Activated CD4-positive, alpha-beta T cell treated with anti-CD3 and anti-CD28 coated beads, Interleukin-2, amount 10 ng/mL, durations not matched to agents 7 days and 5 days (primary cell): Measurements from ENCODE around the gene GPATCH3. TPM values are rescaled to one million over a fixed set of nuclear protein-coding genes. Genes with fewer than 3 reads are reported as not detected.

ENCODE experiments used
- CTCF ChIA-PET: fragments of 350-600 bp; sonication (Branson Sonifier 250); formaldehyde crosslinking; loops from one replicate; lab custom pipeline; 2021; ENCODE audit warnings: antibody characterized with exemption; lab: Charles Lee
- POLR2A ChIA-PET: fragments of 350-600 bp; sonication (Branson Sonifier 250); formaldehyde crosslinking; loops from one replicate; lab custom pipeline; 2021; ENCODE audit warnings: antibody characterized with exemption; lab: Charles Lee
- DNase-seq: peaks from one replicate; pipeline ENCODE4 v3.0.0-alpha.2; 2020
- H3K27ac Mint-ChIP-seq: one replicate; pipeline ENCODE4 v1.8.0; 2021; ENCODE audit warnings: mild to moderate bottlenecking, moderate library complexity, mixed read lengths
- H3K27me3 Mint-ChIP-seq: one replicate; pipeline ENCODE4 v1.8.0; 2021; ENCODE audit warnings: mixed read lengths
- H3K36me3 Mint-ChIP-seq: one replicate; pipeline ENCODE4 v1.8.0; 2021; ENCODE audit warnings: low read depth, mixed read lengths
- H3K4me1 Mint-ChIP-seq: one replicate; pipeline ENCODE4 v1.8.0; 2021; ENCODE audit warnings: mixed read lengths
- H3K4me3 Mint-ChIP-seq: one replicate; pipeline ENCODE4 v1.8.0; 2021; ENCODE audit warnings: mild to moderate bottlenecking, moderate library complexity, mixed read lengths
- H3K9me3 Mint-ChIP-seq: one replicate; pipeline ENCODE4 v1.8.0; 2021; ENCODE audit warnings: mixed read lengths
- total RNA-seq, 2 experiments: library from RNA; stranded (reverse); gene quantifications; one replicate each; pipeline ENCODE4 v1.2.3, GENCODE V29; 2021

GPATCH3 gene
- total RNA-seq, 2 experiments from 2014 or later: 14.0 to 14.8 TPM

DNA sequence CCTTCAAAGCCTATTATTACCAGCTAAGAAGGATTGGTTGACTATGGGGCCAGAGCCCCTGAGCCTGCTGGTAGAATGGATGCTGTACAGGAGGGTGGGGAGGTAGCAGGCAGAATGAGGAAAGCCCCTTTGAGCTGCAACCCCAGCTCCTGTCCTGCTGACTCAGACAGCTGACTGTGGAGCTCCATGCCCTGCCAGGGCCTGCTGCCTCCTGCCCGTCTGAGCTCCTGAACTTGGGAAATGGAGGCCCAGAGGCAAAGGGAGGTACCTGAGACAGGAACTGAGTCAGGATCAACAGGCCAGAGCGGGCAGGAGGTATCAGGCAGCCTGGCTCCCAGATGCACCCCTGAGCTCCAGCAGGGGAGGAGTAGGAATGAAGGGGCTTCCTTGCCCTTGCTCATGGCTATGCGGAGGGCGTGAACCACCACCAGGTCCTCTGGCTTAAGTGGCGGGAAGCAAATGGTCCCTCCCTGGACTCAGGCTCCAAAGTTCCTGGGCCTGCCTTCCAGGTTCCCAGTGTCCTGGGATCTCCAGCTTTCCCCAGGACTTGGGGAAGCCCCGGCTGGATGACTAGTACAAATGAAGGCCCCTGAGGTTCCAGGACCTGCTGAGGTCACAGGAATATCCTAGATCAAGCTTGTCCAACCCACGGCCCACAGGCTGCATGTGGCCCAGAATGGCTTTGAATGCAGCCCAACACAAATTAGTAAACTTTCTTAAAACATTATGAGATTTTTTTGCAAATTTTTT, 41.2 kb downstream of the GPATCH3 start:
- ChIA-PET POLR2A (interaction anchor here (0.8 kb wide), 1 partner anchor 10 kb away, joined by 3 read pairs; no protein-coding TSS in a partner anchor), CTCF (interaction anchor here (0.5 to 1.6 kb wide), 12 partner anchors 9 to 290 kb away, joined by 3 to 10 read pairs (median 4); no protein-coding TSS in a partner anchor)

GRCh38 chr1:26858160-26858559, 42.1 kb downstream of the GPATCH3 start:
- Mint-ChIP-seq H3K27ac (no peak overlapping the region), H3K4me1 (peaks cover 16% of the 10 kb centered on the region), H3K36me3 (peaks cover 9% of the 10 kb centered on the region), H3K27me3 (no peaks in the 10 kb centered on the region), H3K4me3 (no peak overlapping the region), H3K9me3 (no peaks in the 10 kb centered on the region)
- no peak for DNase-seq
- CTCF ChIA-PET: interaction anchor here (0.5 to 1.6 kb wide), 10 partner anchors 13 to 276 kb away, joined by 3 to 10 read pairs (median 3); no protein-coding TSS in a partner anchor
- POLR2A ChIA-PET: interaction anchor here (0.8 kb wide), 1 partner anchor 9 kb away, joined by 3 read pairs; no protein-coding TSS in a partner anchor

More for the DNA sequence above, 41.2 kb downstream of the GPATCH3 start:
- no peaks in the 10 kb centered on the region for H3K9me3 Mint-ChIP-seq
- no peaks in the 10 kb centered on the region for H3K27me3 Mint-ChIP-seq
- DNase-seq: no peak
- H3K4me3 Mint-ChIP-seq: no peak overlapping the region
- H3K27ac Mint-ChIP-seq: no peak overlapping the region
- H3K4me1 Mint-ChIP-seq: peaks cover 23% of the 10 kb centered on the region
- peaks cover 4% of the 10 kb centered on the region for H3K36me3 Mint-ChIP-seq

- POLR2A ChIA-PET: no interaction called here
- CTCF ChIA-PET: interaction anchor here (1.2 to 1.5 kb wide), 6 partner anchors 18 to 67 kb away, joined by 3 to 7 read pairs (median 4); partner anchors contain the start of gene GPATCH3
Observed at GRCh38 chr1:26857473-26858060, 42.7 kb downstream of the GPATCH3 start.

DNA sequence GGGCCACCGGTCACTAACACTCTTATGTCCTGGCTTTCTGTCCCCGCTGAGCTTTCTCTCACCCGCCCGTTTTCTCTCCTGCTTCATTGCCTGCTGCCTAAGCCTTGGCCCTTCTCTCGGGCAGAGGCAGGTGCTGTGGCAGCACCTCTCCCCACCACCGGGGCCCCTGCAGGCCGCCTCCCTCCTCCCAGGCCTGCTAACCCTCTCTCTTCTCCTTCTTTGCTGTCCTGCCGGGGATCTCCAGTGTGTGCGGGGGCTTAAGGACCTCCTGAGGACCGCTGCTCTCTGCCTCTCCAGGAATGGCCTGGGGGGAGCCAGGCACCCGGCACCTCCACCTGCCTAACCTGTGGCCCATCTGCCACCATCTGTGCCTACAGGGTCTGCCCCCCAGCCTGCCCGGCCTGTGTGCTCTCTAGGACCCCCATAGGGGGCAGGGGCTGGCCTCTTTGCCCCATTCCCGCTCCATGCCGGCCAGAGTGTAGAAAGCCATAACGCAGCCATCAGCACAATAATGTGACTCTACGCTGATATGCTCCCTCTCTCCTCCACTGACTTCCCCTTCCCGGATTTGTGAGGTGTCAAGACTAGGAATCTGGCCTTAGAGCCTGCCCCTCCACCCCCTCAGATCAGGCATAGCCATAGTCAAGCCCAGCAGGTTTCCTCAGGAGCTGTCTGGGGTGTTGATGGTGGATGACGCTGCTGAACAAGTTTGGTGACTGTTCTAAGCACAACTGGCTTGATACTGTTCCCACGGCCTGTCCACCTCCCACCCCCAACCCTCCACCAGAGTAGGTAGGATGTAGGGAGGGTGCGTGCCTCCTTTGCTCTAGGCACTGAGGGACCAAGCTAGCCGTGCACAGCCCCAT, 43.4 kb downstream of the GPATCH3 start:
- POLR2A ChIA-PET: interaction anchor here (1.6 kb wide), 1 partner anchor 8 kb away, joined by 5 read pairs; no protein-coding TSS in a partner anchor
- peaks cover 23% of the 10 kb centered on the region for H3K36me3 Mint-ChIP-seq
- no peak for DNase-seq
- no peaks in the 10 kb centered on the region for H3K9me3 Mint-ChIP-seq
- no peak overlapping the region for H3K4me3 Mint-ChIP-seq
- no peaks in the 10 kb centered on the region for H3K27me3 Mint-ChIP-seq
- CTCF ChIA-PET: interaction anchor here (1.2 to 1.7 kb wide), 6 partner anchors 8 to 43 kb away, joined by 3 to 7 read pairs (median 4); partner anchors contain the start of gene GPATCH3
- H3K4me1 Mint-ChIP-seq: peaks cover 3% of the 10 kb centered on the region
- no peak overlapping the region for H3K27ac Mint-ChIP-seq

More at GRCh38 chr1:26857473-26858060, 42.7 kb downstream of the GPATCH3 start:
- no peak overlapping the region for H3K27ac Mint-ChIP-seq
- H3K9me3 Mint-ChIP-seq: no peaks in the 10 kb centered on the region
- H3K4me1 Mint-ChIP-seq: peaks cover 10% of the 10 kb centered on the region
- no peak for DNase-seq
- peaks cover 15% of the 10 kb centered on the region for H3K36me3 Mint-ChIP-seq
- no peaks in the 10 kb centered on the region for H3K27me3 Mint-ChIP-seq
- H3K4me3 Mint-ChIP-seq: no peak overlapping the region

DNA sequence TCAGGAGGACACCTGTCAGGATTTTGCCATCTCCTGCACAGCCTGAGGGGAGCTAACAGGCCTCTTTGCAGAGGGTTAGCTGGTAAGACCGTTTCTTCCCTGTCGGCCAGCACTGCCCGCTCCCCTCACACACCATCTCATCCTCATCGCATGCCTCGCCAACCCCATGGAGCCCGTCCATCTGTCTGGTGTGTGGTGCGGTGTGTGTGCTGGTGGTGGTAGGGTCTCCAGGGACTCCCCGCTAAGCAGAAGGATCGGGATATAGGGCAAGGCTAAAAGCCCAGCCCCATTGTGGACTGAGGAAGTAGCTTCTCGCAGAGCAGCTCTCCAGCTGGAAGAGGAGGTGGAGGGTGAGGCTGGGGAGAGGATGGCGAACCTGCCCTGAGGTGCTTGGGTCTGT, 44.1 kb downstream of the GPATCH3 start:
- Mint-ChIP-seq H3K4me3 (no peak overlapping the region), H3K4me1 (no peaks in the 10 kb centered on the region), H3K27ac (no peak overlapping the region), H3K27me3 (no peaks in the 10 kb centered on the region), H3K9me3 (no peaks in the 10 kb centered on the region), H3K36me3 (peaks cover 29% of the 10 kb centered on the region)
- no peak for DNase-seq
- POLR2A ChIA-PET: interaction anchor here (1.6 kb wide), 1 partner anchor 9 kb away, joined by 5 read pairs; no protein-coding TSS in a partner anchor
- CTCF ChIA-PET: interaction anchor here (0.6 to 1.8 kb wide), 6 partner anchors 9 to 44 kb away, joined by 3 to 4 read pairs (median 4); partner anchors contain the start of genes GPATCH3 and ZDHHC18

- no peak overlapping the region for H3K27ac Mint-ChIP-seq
- DNase-seq: no peak
- H3K27me3 Mint-ChIP-seq: no peaks in the 10 kb centered on the region
- H3K9me3 Mint-ChIP-seq: no peaks in the 10 kb centered on the region
- H3K36me3 Mint-ChIP-seq: peaks cover 29% of the 10 kb centered on the region
- ChIA-PET POLR2A (interaction anchor here (1.6 kb wide), 1 partner anchor 9 kb away, joined by 5 read pairs; no protein-coding TSS in a partner anchor), CTCF (interaction anchor here (0.6 to 1.8 kb wide), 8 partner anchors 9 to 32 kb away, joined by 3 to 6 read pairs (median 4); partner anchors contain the start of gene ZDHHC18)
- no peak overlapping the region for H3K4me3 Mint-ChIP-seq
- no peaks in the 10 kb centered on the region for H3K4me1 Mint-ChIP-seq
Observed at GRCh38 chr1:26855636-26856035, 44.6 kb downstream of the GPATCH3 start.

DNA sequence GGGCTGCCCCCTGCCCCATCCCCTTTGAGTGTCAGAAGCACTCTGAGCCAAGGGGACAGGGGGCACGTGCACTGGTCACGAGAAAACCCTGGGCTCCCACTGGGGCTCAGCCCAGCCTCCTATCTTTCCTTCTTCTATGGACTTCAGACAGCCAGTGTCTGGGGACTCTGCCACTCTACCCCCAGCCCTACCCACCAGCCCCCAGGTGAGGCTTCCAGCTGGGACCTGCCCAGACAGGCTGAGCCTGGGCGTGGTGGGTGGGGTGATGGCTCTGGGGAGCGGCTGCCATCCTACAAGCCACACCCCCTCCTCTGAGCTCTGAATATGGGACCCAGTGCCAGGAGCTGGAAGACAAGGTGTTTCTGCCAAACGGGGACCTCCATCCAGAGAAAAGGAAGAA, 45.4 kb downstream of the GPATCH3 start:
- H3K4me1 Mint-ChIP-seq: no peaks in the 10 kb centered on the region
- DNase-seq: no peak
- no peaks in the 10 kb centered on the region for H3K27me3 Mint-ChIP-seq
- ChIA-PET CTCF (interaction anchor here (1.1 to 1.8 kb wide), 5 partner anchors 16 to 29 kb away, joined by 3 to 6 read pairs (median 4); partner anchors contain the start of gene ZDHHC18), POLR2A (no interaction called here)
- H3K27ac Mint-ChIP-seq: no peak overlapping the region
- peaks cover 35% of the 10 kb centered on the region for H3K36me3 Mint-ChIP-seq
- H3K4me3 Mint-ChIP-seq: no peak overlapping the region
- H3K9me3 Mint-ChIP-seq: no peaks in the 10 kb centered on the region

DNA sequence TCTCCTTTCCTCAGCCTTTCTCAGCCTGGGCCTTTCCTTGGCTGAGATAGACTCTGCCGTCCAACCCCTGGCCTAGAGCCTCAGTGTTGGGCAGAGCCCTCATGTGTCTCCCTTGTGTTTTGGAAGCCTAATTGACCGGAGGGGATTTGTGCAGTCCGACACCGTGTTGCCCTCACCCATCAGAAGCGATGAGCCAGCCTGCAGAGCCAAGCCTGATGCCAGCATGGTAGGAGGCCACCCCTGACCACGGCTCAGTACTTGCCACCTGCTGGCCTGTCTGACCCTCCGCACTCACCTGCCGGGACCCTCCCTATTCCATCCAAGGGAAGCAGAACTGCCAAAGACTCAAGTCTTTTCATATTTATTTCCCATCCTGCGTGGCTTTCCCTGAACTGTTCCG, 46.7 kb downstream of the GPATCH3 start:
- Mint-ChIP-seq H3K36me3 (peaks cover 42% of the 10 kb centered on the region), H3K4me1 (no peaks in the 10 kb centered on the region), H3K4me3 (no peak overlapping the region), H3K27me3 (no peaks in the 10 kb centered on the region), H3K27ac (no peak overlapping the region), H3K9me3 (no peaks in the 10 kb centered on the region)
- POLR2A ChIA-PET: no interaction called here
- no peak for DNase-seq
- CTCF ChIA-PET: no interaction called here

DNA sequence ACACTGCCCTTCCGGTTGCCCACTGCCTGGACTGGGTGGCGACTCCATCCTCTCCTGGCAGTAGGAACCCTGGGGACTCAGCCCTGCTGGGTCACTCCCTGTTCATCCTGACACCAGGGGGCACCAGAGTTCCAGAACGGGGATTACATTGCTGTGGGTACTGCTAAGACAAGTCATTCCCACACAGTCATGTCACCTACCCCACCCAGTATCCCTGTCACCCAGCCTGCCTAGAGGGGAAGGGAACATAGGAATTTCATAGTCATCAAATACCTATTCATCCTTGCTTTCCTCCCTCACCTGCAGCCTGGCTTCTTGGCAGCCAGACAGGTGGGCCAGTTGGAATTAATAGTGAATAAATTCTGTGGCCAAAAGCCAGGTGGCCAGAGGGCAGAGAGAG, 47.1 kb downstream of the GPATCH3 start:
- DNase-seq: peak; percentile 84
- Mint-ChIP-seq H3K4me3 (no peak overlapping the region), H3K9me3 (no peaks in the 10 kb centered on the region), H3K27me3 (no peaks in the 10 kb centered on the region), H3K36me3 (peaks cover 45% of the 10 kb centered on the region), H3K4me1 (no peaks in the 10 kb centered on the region), H3K27ac (no peak overlapping the region)
- ChIA-PET POLR2A (no interaction called here), CTCF (no interaction called here)

- H3K27ac Mint-ChIP-seq: peak overlapping the region; percentile 39
- H3K4me3 Mint-ChIP-seq: no peak overlapping the region
Observed at GRCh38 chr1:26852701-26853100, 47.6 kb downstream of the GPATCH3 start.

DNA sequence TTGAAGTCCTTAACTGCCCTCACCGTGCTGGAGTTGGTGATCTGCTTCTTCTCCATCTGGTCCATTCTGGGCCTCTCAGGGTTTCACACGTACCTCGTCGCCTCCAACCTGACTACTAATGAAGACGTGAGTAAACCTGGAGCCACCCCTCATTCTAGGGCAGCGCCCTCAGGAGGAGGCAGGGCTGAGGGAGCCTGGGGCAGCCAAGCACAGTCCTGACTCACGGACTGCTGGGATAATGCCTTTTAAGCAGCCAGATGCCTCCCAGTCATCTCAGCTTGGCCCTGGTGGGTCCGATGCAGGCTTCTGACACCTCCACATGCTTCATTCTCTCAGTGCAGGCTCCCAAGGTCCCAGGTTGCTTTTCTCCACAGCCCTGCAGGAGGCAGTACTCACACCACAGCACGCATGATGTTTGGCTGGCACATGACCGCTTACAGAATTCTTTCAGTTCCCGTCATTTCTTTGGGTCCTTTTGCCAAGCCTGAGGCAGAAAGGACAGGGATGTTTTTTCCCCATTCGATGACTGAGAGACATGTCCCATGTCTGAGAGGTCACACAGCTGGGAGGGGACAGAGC, 49.1 kb downstream of the GPATCH3 start:
- no peaks in the 10 kb centered on the region for H3K4me1 Mint-ChIP-seq
- peaks cover 54% of the 10 kb centered on the region for H3K36me3 Mint-ChIP-seq
- no peaks in the 10 kb centered on the region for H3K9me3 Mint-ChIP-seq
- CTCF ChIA-PET: interaction anchor here (1.2 to 1.4 kb wide), 4 partner anchors 10 to 381 kb away, joined by 3 read pairs; no protein-coding TSS in a partner anchor
- H3K27ac Mint-ChIP-seq: no peak overlapping the region
- POLR2A ChIA-PET: no interaction called here
- no peaks in the 10 kb centered on the region for H3K27me3 Mint-ChIP-seq
- no peak overlapping the region for H3K4me3 Mint-ChIP-seq
- DNase-seq: no peak

More at GRCh38 chr1:26852701-26853100, 47.6 kb downstream of the GPATCH3 start:
- ChIA-PET CTCF (no interaction called here), POLR2A (no interaction called here)
- Mint-ChIP-seq H3K27me3 (no peaks in the 10 kb centered on the region), H3K4me1 (no peaks in the 10 kb centered on the region), H3K9me3 (no peaks in the 10 kb centered on the region), H3K36me3 (peaks cover 48% of the 10 kb centered on the region)
- DNase-seq: no peak
